HG02943 (cell line): ENCODE measurements around the gene RNF220.
"Not testable (repeated sequence)": the region's sequence is repeated elsewhere in the genome, so short reads cannot be mapped to it uniquely, and the experiment has no call there.

Experiments
- ATAC-seq: cut with Tn5 transposase; IDR thresholded peaks from one replicate; pipeline ENCODE4 v1.9.1; 2021; ENCODE audit warnings: mild to moderate bottlenecking, low read depth, moderate library complexity; ENCODE audit not compliant: unreplicated experiment

The RNF220 gene

DNA sequence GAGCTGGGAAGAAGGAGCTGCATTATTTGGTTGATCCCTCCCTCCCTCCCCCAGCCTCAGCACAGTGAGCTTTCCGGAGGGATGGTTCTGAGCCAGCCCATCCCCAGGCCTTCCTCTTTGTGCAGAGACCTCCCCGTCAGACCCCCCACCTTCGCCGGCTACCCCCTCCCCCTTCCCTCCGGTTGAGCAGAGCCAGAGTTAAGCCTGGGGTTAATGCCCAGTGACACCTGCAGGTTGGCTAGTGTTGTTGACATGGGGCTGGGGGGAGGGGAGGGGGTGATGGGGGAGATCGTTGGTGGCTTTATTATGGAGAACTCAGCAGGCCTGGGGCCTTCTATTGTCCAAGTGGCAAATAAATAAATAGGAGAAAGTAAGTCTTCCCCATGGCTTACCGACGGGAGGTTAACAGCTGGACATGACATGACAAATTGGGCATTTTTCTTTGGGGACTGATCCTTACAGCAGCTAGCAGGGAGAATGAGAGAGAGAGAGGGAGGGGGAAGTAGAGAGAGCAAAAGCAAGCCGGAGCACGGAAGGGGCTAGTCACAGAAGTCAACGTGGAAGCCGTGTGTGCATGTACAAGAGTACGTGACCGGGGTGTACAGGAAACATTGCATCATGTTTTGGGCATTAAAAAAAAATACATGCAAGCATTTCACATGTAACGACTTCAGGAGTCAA lies 138.1 kb downstream of the RNF220 start:
- no peak for ATAC-seq

DNA sequence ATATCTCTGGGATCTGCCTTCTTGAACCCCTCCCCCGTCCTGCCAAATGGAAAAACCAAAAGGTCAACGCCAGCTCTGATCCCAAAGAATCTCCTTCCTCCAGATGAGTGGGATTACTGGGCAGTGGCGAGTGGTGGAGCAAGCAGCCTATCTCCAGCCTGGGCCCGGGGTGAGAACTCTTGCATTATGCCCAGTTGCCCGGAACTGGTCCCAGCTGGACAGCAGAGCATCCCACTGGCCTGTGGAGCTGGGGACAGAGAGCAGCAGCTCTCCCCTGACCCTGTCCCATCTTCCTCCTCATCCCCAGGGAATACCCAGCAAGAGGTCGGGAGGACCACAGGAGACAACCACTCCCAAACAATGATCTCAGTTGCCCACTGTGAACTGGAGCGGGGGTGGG lies 138.7 kb downstream of the RNF220 start:
- no peak for ATAC-seq

DNA sequence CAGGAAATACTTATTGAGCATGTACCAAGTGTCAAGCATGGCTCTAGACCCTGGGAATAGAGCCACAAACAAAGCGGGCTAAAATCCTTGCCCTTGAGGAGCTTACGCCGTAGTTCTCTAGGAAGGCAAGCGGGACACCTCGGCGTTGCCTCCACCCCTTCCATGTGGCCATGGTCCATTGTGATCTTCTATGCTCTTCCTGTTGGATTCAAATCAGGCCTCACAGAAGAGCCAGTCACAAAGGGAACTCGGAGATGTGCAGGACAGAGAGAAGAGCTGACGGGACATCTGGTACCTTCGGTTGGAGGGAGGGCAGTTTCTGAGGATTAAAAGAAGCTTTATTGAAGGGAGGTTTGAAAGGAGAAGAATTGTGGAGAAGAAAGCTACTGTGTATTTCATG lies 139.9 kb downstream of the RNF220 start:
- no peak for ATAC-seq

DNA sequence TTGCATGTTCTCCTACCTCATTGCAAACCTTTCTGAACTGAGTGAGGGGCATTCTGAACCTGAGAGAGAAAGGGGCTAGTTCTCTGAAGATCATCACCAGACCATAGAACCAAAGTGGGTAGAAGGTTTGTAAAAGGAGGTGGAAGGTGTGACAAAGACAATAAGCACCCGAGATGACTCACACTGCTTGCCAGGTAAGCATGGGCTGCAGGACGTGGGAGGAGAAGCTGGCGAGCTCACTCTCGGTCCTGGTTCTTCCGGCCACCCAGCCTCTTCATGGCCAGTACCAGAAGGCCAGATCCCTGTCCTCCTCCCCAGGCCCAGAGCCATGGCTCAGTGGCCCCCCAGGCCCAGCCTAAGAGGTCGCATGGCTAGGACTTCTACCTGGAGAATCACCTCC lies 140.9 kb downstream of the RNF220 start:
- no peak for ATAC-seq

DNA sequence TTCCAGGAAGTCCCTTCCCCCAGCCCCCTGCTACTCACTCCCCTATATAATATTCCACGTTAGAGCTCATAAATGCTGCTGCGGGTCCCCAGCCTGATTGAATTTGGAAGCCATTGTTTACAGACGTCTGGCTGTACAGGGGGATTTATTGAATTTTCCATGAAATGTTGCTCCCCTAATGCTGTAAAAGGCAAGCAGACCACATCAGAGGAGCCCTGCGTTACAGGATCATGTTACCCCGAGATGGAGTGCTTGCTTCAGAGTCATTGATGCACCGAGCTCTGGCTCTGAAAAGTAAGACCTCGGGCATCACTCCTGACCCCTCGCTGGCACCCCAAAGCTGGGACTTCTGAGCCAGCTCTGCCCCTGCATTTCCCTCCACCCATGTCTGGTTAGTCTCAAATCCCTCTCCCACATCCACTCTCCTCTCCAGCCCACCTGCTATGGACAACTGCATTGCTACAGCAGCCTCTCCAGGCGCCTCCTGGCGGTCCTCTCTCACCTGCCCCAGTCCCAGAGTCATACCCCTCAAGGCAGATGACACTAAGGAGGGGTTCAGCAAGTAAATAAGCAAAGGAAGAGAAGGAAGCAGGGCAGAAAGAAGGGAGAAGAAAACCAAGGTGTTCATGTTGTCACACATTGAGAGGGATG lies 141.5 kb downstream of the RNF220 start:
- ATAC-seq: no peak

- ATAC-seq: no peak
Measured at GRCh38 chr1:44547361-44547760, 142.3 kb downstream of the RNF220 start.

- no peak for ATAC-seq
Measured at GRCh38 chr1:44547837-44548236, 142.8 kb downstream of the RNF220 start.

DNA sequence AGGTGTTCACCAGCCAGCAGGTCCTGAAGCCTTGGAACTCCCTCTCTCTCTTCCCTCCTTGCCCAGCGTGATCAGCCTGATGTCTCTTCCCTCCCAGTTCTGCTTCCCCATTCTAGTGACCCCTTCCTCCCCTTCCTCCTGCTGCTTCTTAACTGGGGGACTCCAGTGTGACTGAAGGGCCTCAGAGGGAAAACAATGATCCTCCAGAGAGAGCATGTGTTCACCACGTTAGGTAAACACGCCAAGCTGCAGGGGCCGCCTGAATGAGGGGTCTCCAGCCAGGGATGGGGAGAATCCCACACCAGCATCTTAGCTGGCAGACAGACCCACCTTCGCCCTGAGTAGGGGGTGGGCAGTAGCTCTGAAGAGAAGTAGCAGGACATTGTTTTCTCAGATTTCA lies 144.5 kb downstream of the RNF220 start:
- ATAC-seq: no peak

- no peak for ATAC-seq
Measured at GRCh38 chr1:44553127-44553758, 148.2 kb downstream of the RNF220 start.

DNA sequence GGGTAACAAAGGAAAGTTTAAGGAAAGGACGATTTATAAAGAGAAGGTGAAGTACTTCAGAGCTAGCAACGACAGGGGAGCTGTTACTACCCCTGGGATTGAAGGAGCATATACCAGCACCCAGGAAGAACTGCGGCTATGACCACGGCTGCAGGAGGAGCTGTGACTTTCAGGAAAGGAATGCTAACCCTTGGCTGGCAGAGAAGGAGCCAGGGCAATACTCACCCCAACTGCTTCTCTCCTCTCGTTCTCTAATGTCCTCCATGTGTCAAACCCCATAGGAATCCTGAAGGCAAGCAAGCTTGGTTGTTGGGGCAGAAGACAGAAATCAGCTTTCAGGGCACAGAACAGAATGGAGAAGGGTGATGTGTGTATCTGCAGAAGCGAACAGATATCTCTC lies 148.7 kb downstream of the RNF220 start:
- ATAC-seq: no peak

GRCh38 chr1:44554706-44555105 lies 149.7 kb downstream of the RNF220 start:
- ATAC-seq: no peak

DNA sequence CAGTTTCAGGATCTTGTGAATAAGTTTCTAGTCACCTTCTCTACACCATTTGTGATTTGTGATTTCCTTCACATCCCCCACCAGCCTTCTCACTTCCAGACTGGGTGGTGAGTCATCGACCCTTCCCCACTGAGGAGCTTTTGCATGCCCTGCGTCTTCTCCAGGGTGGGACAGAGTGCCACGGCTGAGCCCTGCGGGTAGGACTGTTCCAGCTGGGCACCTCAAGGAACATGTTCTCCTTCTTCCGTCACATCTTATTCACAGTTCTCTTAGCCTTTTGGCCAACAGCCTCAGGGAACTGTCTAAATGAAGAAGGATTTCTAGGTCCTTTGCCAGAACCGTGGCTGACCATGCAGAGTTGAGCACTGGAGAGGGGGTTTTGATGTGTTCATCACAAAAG lies 152.7 kb downstream of the RNF220 start:
- ATAC-seq: no peak

- no peak for ATAC-seq
Measured at GRCh38 chr1:44558883-44559282, 153.8 kb downstream of the RNF220 start.

DNA sequence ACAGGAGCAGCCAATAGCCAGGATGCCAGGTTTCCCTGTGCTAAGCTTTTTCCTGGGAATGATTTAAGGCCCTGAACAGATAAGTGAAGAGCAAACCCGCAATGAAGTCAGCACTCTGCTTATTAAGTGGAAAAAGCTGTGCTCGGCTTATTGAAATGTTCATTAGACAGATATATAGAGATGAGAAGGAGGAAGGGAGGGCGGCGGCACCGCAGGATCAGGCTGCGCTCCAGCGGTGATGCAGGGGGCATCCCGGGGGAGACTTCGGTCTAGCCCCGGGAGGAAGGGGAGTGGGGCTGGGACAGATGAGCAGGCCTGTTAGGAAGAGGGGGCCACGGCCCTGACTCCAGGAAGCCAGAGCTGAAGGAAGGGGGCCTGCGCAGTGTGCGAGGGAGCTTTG lies 154.3 kb downstream of the RNF220 start:
- no peak for ATAC-seq

GRCh38 chr1:44559913-44560312 lies 154.9 kb downstream of the RNF220 start:
- no peak for ATAC-seq

DNA sequence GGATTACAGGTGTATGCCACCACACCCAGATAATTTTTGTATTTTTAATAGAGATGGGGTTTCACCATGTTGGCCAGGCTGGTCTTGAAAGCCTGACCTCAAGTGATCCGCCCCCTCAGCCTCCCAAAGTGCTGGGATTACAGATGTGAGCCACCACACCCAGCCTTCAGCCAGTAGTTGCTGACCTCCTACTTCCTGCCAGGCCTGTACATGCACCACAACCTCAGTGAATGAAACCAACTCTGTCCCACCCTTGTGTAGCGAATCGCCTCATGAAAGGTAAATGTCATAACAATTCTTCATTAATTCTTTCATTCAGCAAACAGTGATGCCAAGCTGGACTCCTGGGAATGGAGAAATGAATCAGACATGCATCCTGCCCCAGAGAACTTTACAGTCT lies 155.6 kb downstream of the RNF220 start:
- ATAC-seq: not testable (repeated sequence)

GRCh38 chr1:44565259-44565750 lies 160.2 kb downstream of the RNF220 start:
- no peak for ATAC-seq

DNA sequence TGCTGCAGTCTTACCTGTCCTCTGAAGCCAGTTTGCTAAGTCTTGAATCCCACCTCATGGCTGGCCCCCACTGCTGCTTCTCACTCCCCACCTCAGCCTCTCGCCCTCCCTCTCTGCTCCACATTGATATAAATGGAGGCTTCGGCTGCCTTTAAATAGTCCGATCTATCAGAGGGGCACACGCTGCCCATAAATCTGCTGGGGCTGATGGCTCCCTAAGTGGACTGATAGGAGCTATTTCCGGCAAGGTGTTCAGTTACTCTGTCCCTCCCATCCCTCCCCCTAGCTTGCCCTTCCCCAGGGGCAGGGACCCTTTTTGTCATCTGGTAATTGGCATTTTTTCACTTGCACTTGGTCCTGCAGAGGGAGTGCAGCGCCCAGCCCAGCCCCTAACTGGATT lies 160.8 kb downstream of the RNF220 start:
- no peak for ATAC-seq

DNA sequence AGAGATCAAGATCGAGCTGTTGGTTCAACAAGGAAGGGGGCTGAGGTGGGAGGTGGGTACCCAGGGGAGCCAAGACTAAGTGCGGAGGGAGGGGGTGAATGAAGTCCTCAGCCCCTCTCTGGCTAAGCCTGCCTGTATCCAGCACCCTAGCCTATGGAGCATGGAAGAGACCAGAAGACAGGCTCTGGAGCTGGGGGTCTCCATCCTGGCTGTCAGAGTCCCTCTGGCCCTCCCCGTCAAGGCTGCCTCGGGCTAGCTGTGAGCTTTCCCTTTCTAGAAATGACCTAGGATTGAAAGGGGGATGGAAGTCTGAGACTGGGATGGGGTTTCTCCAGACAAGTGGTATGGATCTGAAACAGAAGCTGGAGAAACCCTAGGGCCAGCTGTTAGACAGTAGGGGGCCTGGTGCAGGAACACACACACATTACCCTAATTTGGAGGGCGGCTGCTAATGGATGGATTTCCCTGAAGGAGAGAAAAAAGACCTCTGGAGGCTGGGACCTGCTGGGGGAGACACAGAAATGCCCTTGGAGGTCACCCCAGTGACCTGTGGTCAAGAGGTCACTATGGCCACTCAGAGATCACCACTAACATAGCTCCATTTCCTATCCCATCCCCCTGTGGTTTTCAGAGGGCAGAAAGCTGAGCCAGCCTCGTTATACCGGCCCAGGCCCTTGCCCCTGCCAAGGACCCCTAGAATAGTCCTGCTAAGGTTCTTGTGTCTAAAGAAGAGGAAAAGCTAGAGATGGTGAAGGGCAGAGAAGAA lies 161.4 kb downstream of the RNF220 start:
- no peak for ATAC-seq

DNA sequence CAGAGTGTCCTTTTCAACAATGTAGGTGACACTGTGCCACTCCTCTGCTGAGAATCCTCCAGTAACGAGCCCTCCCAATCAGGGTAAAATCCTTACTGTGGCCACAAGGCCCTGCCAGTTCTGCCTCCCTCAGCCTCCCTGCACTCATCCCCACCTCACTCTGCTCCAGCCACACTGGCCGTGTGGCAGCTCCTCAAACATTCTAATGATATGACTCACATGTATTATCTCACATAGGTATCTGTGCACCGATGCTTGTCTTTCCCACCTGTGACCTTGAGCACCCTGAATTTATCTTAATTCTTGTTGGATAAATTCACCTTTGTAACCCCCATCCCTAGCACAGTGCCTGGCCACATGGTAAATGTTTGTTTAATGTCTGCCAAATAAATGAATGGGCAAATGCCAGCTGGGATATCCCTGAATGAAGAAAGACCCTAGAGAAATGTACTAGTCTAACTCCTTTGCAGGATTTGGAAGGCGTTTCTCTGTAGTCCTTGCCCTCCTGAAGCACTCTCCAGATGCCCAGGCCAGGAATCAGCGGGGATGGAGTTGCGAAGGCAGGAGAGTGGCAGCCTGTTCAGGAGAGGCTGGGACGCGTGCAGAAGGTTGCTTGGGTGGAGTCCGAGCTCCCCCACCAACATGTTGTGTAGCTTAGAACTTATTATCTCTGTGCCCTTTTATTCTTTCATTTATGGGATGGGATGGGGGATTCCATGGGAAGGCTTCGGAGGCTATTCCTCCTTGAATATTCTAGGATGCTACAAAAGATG lies 163.3 kb downstream of the RNF220 start:
- no peak for ATAC-seq
